K562 (cell line): ENCODE data around the gene LYPLA2. TPM values are rescaled to one million over a fixed set of nuclear protein-coding genes. Genes with fewer than 3 reads are reported as not detected.

Experiments
- ARID4B ChIP-seq: sonication (generic); formaldehyde crosslinking; IDR thresholded peaks from 2 replicates; pipeline ENCODE4 v1.8.0; 2022; ENCODE audit warnings: mild to moderate bottlenecking, missing genetic modification reagents
- CHD4 ChIP-seq: fragments of 200-600 bp; sonication (generic); IDR thresholded peaks from 3 replicates; pipeline ENCODE4 v1.6.1; 2012; ENCODE audit warnings: low read depth, mild to moderate bottlenecking, mixed read lengths, low read length, inconsistent platforms; ENCODE audit not compliant: insufficient read depth, insufficient replicate concordance, poor library complexity, severe bottlenecking
- HNRNPK ChIP-seq: fragments of 200-400 bp; formaldehyde crosslinking; IDR thresholded peaks from one replicate; pipeline ENCODE4 v1.6.1; 2018; ENCODE audit warnings: mild to moderate bottlenecking, low read depth, low read length; ENCODE audit not compliant: poor library complexity, severe bottlenecking
- JUND ChIP-seq, 2 experiments: IDR thresholded peaks; 2 replicates in 1 of 2; 3 replicates in 1 of 2; pipeline ENCODE4 v1.6.1; 2011; ENCODE audit warnings: borderline replicate concordance in 2 of 2, low read depth in 2 of 2, low read length in 2 of 2, improper control_type of control experiment in 1 of 2, missing biosample characterization in 1 of 2, missing genetic modification characterization in 1 of 2, missing genetic modification reagents in 1 of 2
- POLR2AphosphoS2 ChIP-seq: IDR thresholded peaks from 2 replicates; pipeline ENCODE4 v1.6.1; 2012; ENCODE audit warnings: low read length, improper control_type of control experiment
- ZNF133 ChIP-seq: fragments of 250-450 bp; sonication (Bioruptor Pico); IDR thresholded peaks from 2 replicates; pipeline ENCODE4 v1.4.0; 2020; ENCODE audit warnings: mild to moderate bottlenecking
- ZNF318 ChIP-seq, 2 experiments: fragments of 450-650 bp; IDR thresholded peaks; 2 replicates each; pipeline ENCODE4 v1.6.1; 2016; ENCODE audit warnings: mild to moderate bottlenecking in 2 of 2, borderline replicate concordance in 1 of 2, low read depth in 1 of 2, moderate library complexity in 1 of 2
- ZNF740 ChIP-seq, 3 experiments: fragments of 200-800 bp in 1 of 3; sonication (Bioruptor generic) in 1 of 3; sonication (generic) in 1 of 3; formaldehyde crosslinking in 1 of 3; IDR thresholded peaks; 2 replicates each; pipeline versions ENCODE4 v1.6.1 to v1.8.0; 2016 to 2022; ENCODE audit warnings: mild to moderate bottlenecking in 2 of 3, missing compliant biosample characterization in 2 of 3, missing genetic modification characterization in 2 of 3, missing genetic modification reagents in 1 of 3
- ZNF76 ChIP-seq: fragments of 250-450 bp; sonication (Bioruptor Pico); IDR thresholded peaks from 2 replicates; pipeline ENCODE4 v1.4.0; 2020; ENCODE audit warnings: mild to moderate bottlenecking, moderate library complexity, borderline replicate concordance
- polyA plus RNA-seq, 8 experiments: library from polyadenylated mRNA; depleted of rRNA in 4 of 8; stranded (reverse) in 5 of 8; unstranded in 3 of 8; fragments of >200 nt; fragmentation: Nextera tagmentation in 2 of 8; fragmentation: Illumina TruSeq in 1 of 8; extraction: Ambion mirVana in 2 of 8; extraction: Trizol in 1 of 8; gene quantifications; 2 replicates each; pipeline versions ENCODE4 v1.2.1 to v1.2.3, GENCODE V29; 2011 to 2014; ENCODE audit warnings: inconsistent platforms in 1 of 8, missing spikeins in 1 of 8
- total RNA-seq, 7 experiments: library from RNA; depleted of rRNA in 6 of 7; stranded (reverse); fragments of >200 nt in 6 of 7; fragmentation: Illumina TruSeq in 2 of 7; extraction: Trizol in 2 of 7; gene quantifications; 2 replicates each; pipeline versions ENCODE4 v1.2.1 to v1.2.3, GENCODE V29; 2011 to 2021; ENCODE audit warnings: low replicate concordance in 1 of 7

The LYPLA2 gene
- total and polyA plus RNA-seq, 9 of the 15 experiments (the other 6 are each of a cell fraction or from before 2014, with no cell fraction given), result 3.9 to 128 (median 60.1) TPM

GRCh38 chr1:23825076-23825761, 34.3 kb downstream of the LYPLA2 start, which contains the start of gene HMGCL (continued):
- TF ChIP-seq ZNF76 (peak; percentile 93; the same call in 1 of the 2 replicates), CHD4 (no peak), ARID4B (CRISPR knock-in tag) (peak; percentile 88), JUND (IDR thresholded peaks at IDR 0.05; ENCODE audit: borderline replicate concordance, low read depth, low read length) (peak; percentile 22; the same call in 1 of the 2 replicates), JUND (tag; IDR thresholded peaks at IDR 0.05; ENCODE audit: borderline replicate concordance, low read depth, low read length) (no peak; the same call in 2 of the 3 replicates), ZNF318 (IDR thresholded peaks at IDR 0.05; ENCODE audit: borderline replicate concordance in 1 of 2, low read depth in 1 of 2) (0 out of 4 replicates have a peak, but pooled peaks of 1 of the 2 experiments have one; percentile 37), POLR2AphosphoS2 (no peak), ZNF740 (CRISPR knock-in tag; IDR thresholded peaks at IDR 0.05) (no peak), ZNF740 (tag; IDR thresholded peaks at IDR 0.05) (no peak), ZNF133 (CRISPR knock-in tag) (0 out of 2 replicates have a peak, but pooled peaks have one; percentile 54), HNRNPK (peak; percentile 93)
